ENCODE data around the gene LILRB3. TPM values are rescaled to one million over a fixed set of nuclear protein-coding genes. Genes with fewer than 3 reads are reported as not detected.
"Not testable (repeated sequence)": the region's sequence is repeated elsewhere in the genome, so short reads cannot be mapped to it uniquely, and the experiment has no call there.

The LILRB3 gene
- total RNA-seq, 4 donors from 2014 or later = 0.34 to 5.7 (median 2.9) TPM

GRCh38 chr19:54178581-54179261 is 44.1 kb downstream of the LILRB3 start:
- TF ChIP-seq EP300 (IDR thresholded peaks at IDR 0.05) (no peak), POLR2AphosphoS5 (IDR thresholded peaks at IDR 0.05) (no peak), POLR2A (IDR thresholded peaks at IDR 0.05) (no peak)
- TF ChIP-seq, protein P1, sequence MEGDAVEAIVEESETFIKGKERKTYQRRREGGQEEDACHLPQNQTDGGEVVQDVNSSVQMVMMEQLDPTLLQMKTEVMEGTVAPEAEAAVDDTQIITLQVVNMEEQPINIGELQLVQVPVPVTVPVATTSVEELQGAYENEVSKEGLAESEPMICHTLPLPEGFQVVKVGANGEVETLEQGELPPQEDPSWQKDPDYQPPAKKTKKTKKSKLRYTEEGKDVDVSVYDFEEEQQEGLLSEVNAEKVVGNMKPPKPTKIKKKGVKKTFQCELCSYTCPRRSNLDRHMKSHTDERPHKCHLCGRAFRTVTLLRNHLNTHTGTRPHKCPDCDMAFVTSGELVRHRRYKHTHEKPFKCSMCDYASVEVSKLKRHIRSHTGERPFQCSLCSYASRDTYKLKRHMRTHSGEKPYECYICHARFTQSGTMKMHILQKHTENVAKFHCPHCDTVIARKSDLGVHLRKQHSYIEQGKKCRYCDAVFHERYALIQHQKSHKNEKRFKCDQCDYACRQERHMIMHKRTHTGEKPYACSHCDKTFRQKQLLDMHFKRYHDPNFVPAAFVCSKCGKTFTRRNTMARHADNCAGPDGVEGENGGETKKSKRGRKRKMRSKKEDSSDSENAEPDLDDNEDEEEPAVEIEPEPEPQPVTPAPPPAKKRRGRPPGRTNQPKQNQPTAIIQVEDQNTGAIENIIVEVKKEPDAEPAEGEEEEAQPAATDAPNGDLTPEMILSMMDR (IDR thresholded peaks at IDR 0.05) = no peak
- Histone ChIP-seq H3K4me1 (no peaks in the 10 kb centered on the region), H3K4me3 (no peak overlapping the region), H3K27ac (no peak overlapping the region), H3K27me3 (no peaks in the 10 kb centered on the region), H3K36me3 (peaks cover 15% of the 10 kb centered on the region), H3K9me3 (no peaks in the 10 kb centered on the region)
- 82% methylated on average over 18 of the region's 23 CpGs for WGBS
- no peak for DNase-seq (ENCODE audit: low spot score in 2 of 2)

DNA sequence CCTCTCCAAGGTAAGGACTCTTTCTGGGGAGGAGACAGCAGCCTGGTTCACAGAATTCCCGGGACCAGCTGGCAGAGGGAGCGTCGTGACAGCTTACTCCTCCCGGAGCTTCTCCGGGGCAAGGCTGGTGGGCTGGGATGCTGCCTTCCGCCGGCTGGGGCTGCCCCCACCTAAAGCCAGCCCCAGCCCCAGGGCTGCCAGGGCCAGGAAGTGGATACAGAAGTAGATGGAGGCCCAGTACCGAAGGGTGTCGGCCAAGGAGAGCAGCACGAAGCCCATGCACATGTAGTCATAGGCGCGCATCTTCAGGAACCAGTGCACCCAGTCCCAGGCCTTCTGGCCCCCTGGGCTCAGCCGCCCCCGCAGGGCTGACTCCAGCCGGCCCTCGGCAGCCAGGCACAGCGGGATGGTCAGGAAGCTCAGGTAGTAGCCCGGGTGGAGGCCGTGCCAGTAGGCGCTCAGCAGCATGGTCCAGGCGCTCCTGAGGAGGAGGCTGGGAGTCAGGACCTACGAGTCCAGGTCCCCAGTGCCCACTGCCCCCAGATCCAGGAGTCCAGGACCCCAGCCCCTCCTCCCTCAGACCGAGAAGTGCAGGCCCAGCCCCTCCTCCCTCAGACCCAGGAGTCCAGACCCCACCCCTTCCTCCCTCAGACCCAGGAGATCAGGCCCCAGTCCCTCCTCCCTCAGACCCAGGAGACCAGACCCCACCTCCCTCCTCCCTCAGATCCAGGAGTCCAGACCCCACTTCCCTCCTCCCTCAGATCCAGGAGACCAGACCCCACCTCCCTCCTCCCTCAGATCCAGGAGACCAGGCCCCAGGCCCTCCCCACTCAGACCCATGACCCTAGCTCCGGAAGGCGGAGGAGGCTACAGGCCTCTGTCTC is 48.6 kb downstream of the LILRB3 start:
- 79% methylated on average over 13 of the region's 25 CpGs for WGBS
- H3K27me3 ChIP-seq = peaks cover 4% of the 10 kb centered on the region
- H3K27ac ChIP-seq = no peak overlapping the region
- DNase-seq (ENCODE audit: low spot score in 2 of 2) = no peak
- H3K4me3 ChIP-seq = no peak overlapping the region
- H3K9me3 ChIP-seq = no peaks in the 10 kb centered on the region
- H3K4me1 ChIP-seq = peaks cover 12% of the 10 kb centered on the region
- no peaks in the 10 kb centered on the region for H3K36me3 ChIP-seq
- TF ChIP-seq POLR2AphosphoS5 (IDR thresholded peaks at IDR 0.05) = no peak
- TF ChIP-seq, protein P1 (IDR thresholded peaks at IDR 0.05) = no peak
- no peak for TF ChIP-seq EP300 (IDR thresholded peaks at IDR 0.05)
- TF ChIP-seq POLR2A (IDR thresholded peaks at IDR 0.05) = no peak

DNA sequence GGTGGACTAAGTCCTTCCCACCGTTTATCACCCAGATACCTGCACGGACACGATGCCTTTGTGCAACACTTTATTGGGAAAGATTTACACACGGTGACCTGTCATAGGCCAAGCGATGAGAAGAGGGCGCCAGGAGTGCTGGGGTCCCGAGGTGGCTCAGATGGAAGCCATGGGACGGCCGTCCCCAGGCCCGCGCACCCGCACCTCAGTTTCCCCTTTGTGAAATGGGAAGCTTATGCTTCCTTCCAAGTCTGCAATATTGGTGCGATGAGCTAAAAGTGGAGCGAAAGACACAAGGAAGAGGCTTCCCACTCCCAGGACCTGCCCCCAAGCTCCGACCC is 49.5 kb downstream of the LILRB3 start:
- Histone ChIP-seq H3K9me3 (no peaks in the 10 kb centered on the region), H3K27me3 (peaks cover 4% of the 10 kb centered on the region), H3K27ac (no peak overlapping the region), H3K4me3 (peak overlapping the region; percentile 34), H3K4me1 (peaks cover 15% of the 10 kb centered on the region), H3K36me3 (no peaks in the 10 kb centered on the region)
- no peak for TF ChIP-seq POLR2A (IDR thresholded peaks at IDR 0.05)
- TF ChIP-seq EP300 (IDR thresholded peaks at IDR 0.05) = no peak
- TF ChIP-seq POLR2AphosphoS5 (IDR thresholded peaks at IDR 0.05) = no peak
- TF ChIP-seq, protein P1 (IDR thresholded peaks at IDR 0.05) = no peak
- WGBS = 46% methylated on average over 13 of the region's 15 CpGs
- DNase-seq (ENCODE audit: low spot score in 2 of 2) = no peak

DNA sequence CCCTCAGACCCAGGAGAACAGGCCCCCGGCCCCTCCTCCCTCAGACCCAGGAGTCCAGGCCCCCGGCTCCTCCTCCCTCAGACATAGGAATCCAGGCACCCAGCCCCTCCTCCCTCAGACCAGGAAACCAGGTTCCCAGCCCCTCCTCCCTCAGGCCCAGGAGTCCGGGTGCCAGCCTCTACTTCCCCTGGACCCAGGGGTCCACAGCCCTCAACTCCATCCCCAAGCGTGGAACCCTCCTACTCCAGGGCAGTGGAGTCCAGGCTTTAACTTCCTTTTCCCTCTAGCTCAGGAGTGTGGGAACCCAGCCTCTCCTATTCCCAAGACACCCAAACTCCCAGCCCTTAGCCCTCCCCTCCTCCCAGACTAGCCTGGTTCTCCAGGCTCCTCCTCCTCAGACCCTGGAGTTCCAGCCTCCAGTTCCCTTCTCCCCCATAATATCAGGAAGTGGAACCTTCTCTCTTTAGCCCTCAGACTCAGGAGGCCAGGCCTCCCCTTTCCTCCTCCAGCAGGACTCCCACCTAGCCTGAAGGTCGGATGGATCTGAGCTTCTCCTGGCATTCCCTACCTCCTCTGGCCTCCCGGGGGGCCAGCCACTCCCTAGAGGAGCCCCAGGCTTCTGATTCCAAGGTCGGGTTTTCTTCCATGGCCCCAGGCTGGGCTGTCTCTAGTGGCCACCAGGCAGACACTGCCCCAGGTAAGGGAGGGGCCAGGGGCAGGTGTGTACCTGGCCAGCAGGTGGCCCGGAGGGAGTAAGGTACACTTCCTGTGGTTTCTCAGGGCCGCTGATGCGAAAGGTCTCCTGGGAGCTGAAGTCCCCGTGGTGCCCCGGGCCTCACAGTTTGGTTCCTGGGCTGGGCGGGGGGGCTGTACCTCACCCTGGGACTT is 50.1 kb downstream of the LILRB3 start, which contains the start of gene TMC4:
TSS of gene TMC4 (minus strand) at position 690 of the 888 bp plus-strand sequence. CDS start at position 647, 43 bp downstream.
- peak within 1 kb of the TSS; percentile 34 for H3K4me3 ChIP-seq
- no peak for TF ChIP-seq POLR2AphosphoS5 (IDR thresholded peaks at IDR 0.05)
- TF ChIP-seq, protein P1 (IDR thresholded peaks at IDR 0.05) = peak in 1 of 2 donors; percentile 11
- H3K27ac ChIP-seq = peak within 1 kb of the TSS; percentile 48
- peaks cover 17% of the 10 kb centered on the region for H3K4me1 ChIP-seq
- H3K9me3 ChIP-seq = no peaks in the 10 kb centered on the region
- DNase-seq (ENCODE audit: low spot score in 2 of 2) = no peak
- peaks cover 4% of the 10 kb centered on the region for H3K27me3 ChIP-seq
- no peaks in the 10 kb centered on the region for H3K36me3 ChIP-seq
- WGBS = 19% methylated on average over 4 of the region's 13 CpGs

DNA sequence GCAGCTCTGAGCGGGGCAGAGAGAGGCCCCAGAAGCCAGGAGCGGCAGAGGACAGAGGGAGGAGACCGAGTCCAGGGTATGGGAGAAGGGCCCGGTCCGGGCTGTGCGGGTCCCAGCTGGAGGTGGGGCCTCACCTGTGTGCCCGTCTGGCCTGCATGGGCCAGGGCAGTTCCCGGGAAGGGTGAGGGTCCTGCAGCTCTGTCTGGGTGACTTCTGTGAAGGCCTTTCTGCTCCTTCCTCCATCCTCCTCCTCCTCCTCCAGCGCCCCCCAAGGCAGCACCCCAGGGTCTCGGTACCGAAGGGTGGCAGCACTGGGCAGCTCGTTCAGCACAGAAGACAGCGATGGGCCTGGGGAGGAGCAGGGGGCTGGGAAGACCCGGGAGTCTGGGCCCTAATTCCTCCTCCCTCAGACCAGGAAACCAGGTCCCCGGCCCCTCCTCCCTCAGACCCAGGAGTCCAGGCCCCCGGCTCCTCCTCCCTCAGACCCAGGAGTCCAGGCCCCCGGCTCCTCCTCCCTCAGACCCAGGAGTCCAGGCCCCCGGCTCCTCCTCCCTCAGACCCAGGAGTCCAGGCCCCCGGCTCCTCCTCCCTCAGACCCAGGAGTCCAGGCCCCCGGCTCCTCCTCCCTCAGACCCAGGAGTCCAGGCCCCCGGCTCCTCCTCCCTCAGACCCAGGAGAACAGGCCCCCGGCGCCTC is 50.9 kb downstream of the LILRB3 start:
- 57% methylated on average over 20 of the region's 23 CpGs for WGBS
- not testable (repeated sequence) for H3K27ac ChIP-seq; H3K36me3 ChIP-seq; H3K4me3 ChIP-seq; DNase-seq (ENCODE audit: low spot score in 2 of 2); H3K9me3 ChIP-seq; H3K27me3 ChIP-seq
- peaks cover 17% of the 10 kb centered on the region for H3K4me1 ChIP-seq

Measured in suprapubic skin (tissue), 4 donors.